ENCODE measurements around the gene ARHGEF16.

ARHGEF16 gene

GRCh38 chr1:3468236-3469103 is 14.0 kb downstream of the ARHGEF16 start:
- no peak for DNase-seq (ENCODE audit: low read depth)

- DNase-seq (ENCODE audit: low read depth) = no peak
Measured at GRCh38 chr1:3469104-3469848, 14.8 kb downstream of the ARHGEF16 start.

DNA sequence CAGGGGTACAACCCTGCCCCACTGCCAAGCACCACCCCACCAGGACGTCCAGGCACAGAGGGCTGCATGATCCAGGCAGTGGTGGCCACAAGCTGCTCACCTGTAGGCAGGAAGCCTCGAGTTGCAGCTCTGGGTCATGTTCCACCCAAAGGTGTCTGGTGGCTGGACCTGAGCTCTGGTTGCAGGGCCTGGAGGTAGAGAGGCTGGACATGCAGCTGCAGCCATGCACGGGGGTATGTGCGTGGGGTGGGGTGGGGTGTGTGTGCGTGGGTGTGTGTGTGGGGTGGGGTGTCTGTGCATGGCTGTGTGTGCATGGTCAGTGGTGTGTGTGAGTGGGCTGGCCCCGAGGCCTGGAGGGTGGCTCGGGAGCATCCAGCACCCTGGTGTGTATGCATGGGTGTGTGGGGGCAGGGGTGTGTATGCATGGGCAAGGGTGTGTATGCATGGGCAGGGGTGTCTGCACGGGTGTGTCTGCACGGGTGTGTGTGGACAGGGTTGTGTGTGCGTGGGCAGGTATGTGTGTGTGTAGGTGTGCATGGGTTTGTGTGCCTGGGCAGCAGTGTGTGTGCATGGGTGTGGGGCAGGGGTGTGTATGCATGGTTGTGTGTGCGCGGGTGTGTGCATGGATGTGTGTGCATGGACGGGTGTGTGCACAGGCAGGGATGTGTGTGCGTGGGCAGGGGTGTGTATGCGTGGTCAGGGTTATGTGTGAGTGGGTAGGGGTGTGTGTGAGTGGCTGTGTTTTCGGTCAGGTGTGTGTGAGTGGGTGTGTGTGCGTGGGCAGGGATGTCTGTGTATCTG is 15.6 kb downstream of the ARHGEF16 start:
- no peak for DNase-seq (ENCODE audit: low read depth)

GRCh38 chr1:3470650-3471355 is 16.3 kb downstream of the ARHGEF16 start:
- no peak for DNase-seq (ENCODE audit: low read depth)

GRCh38 chr1:3471356-3472087 is 17.1 kb downstream of the ARHGEF16 start:
- no peak for DNase-seq (ENCODE audit: low read depth)

- no peak for DNase-seq (ENCODE audit: low read depth)
Measured at GRCh38 chr1:3472088-3472850, 17.8 kb downstream of the ARHGEF16 start.

GRCh38 chr1:3472906-3473305 is 18.4 kb downstream of the ARHGEF16 start:
- no peak for DNase-seq (ENCODE audit: low read depth)

GRCh38 chr1:3473381-3473844 is 18.9 kb downstream of the ARHGEF16 start:
- no peak for DNase-seq (ENCODE audit: low read depth)

GRCh38 chr1:3474016-3474415 is 19.6 kb downstream of the ARHGEF16 start:
- no peak for DNase-seq (ENCODE audit: low read depth)

DNA sequence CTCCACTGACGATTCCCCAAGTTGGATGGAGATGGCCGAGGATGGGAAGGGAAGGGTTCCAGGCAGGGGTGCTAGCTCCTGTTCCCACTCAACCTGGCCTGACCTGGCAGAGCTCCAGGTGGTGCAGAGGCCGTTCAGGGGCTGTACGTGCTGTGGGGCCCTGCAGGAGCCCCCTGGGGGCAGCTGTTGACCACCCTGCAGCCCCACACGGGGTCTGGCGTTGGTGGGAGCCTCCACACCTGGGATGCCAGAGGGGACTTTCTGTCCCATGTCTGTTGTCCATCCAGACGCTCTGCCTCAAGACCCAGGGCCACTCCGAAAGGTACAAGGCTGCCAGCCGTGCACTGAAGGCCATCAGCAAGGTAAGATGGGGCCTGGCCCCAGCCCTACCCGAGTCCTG is 20.0 kb downstream of the ARHGEF16 start:
- no peak for DNase-seq (ENCODE audit: low read depth)

GRCh38 chr1:3475839-3476573 is 21.5 kb downstream of the ARHGEF16 start:
- no peak for DNase-seq (ENCODE audit: low read depth)

GRCh38 chr1:3476666-3477065 is 22.2 kb downstream of the ARHGEF16 start:
- DNase-seq (ENCODE audit: low read depth) = no peak

- DNase-seq (ENCODE audit: low read depth) = no peak
Measured at GRCh38 chr1:3477241-3477995, 23.0 kb downstream of the ARHGEF16 start.

DNA sequence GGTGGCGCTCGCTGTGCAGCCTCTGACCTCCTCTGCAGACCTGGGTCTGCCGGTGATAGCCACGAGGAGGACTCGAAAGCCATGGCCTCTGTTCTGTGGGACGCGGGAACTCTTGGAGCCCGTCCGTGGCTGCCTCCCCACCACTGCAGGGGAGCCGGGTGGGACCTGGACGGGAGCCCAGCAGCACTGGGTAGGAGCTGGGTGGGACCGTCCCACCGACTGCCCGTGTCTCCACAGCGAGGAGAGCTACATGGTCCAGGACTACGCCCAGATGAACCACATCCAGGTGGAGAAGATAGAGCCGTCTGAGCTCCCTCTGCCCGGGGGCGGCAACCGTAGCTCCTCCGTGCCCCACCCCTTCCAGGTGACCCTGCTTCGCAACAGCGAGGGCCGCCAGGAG is 23.7 kb downstream of the ARHGEF16 start:
- no peak for DNase-seq (ENCODE audit: low read depth)

- DNase-seq (ENCODE audit: low read depth) = no peak
Measured at GRCh38 chr1:3479511-3480368, 25.3 kb downstream of the ARHGEF16 start.

DNA sequence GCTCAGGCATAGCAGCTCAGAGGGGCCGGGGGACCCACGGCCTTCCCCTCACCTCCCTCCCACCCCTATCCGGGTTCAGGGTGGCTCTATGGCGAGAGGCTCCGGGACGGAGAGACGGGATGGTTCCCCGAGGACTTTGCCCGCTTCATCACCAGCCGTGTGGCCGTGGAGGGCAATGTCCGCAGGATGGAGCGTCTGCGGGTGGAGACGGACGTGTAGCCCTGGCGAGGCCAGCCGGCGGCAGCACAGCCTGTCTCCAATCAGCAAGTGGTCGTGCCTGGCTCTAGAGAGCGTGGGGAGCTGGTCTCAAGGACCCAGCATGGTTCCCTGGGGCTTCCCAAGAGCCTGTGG is 25.9 kb downstream of the ARHGEF16 start:
- no peak for DNase-seq (ENCODE audit: low read depth)

DNA sequence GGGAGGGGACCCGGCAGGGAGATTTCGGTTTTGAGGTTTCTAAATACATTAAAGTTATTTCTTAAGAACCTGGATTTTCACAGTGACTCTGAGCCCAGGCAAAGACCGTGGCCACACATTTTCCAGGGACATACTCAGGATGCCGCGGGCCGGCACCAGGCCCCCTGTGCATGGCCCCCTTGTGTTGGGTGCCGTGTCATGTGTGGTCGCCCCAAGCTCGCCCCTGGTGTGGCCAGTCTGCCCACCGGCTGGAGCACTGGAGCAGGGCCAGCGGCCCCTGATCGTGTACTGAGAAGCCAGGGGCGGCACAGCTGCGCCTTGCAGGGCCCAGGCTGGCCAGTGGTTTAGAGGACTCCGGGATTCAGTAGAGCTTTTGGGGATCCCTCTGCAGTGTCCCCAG is 26.6 kb downstream of the ARHGEF16 start:
- DNase-seq (ENCODE audit: low read depth) = no peak

GRCh38 chr1:3481836-3482375 is 27.4 kb downstream of the ARHGEF16 start:
- no peak for DNase-seq (ENCODE audit: low read depth)
